Mucosa of descending colon (tissue), 3 donors: Measurements from ENCODE around the gene HNRNPUL1. TPM values are rescaled to one million over a fixed set of nuclear protein-coding genes. Genes with fewer than 3 reads are reported as not detected.
"Not testable (repeated sequence)": the region's sequence is repeated elsewhere in the genome, so short reads cannot be mapped to it uniquely, and the experiment has no call there.

Source experiments
- ATAC-seq: fragments of 200-7000 bp; cut with Tn5 transposase; one replicate; pipeline ENCODE4 v1.9.1; 2020; ENCODE audit warnings: mild to moderate bottlenecking, moderate library complexity
- DNase-seq, 3 donors: peaks; one replicate each; pipeline ENCODE4 v3.0.0-alpha.2; 2020
- H3K36me3 ChIP-seq: fragments of 200-600 bp; one replicate; pipeline ENCODE4 v1.8.0; 2021; ENCODE audit warnings: low read depth, mild to moderate bottlenecking
- H3K4me1 ChIP-seq: fragments of 200-600 bp; one replicate; pipeline ENCODE4 v1.8.0; 2021; ENCODE audit warnings: low read depth, mild to moderate bottlenecking
- H3K4me3 ChIP-seq: fragments of 200-600 bp; one replicate; pipeline ENCODE4 v1.8.0; 2021; ENCODE audit warnings: mild to moderate bottlenecking
- H3K9me3 ChIP-seq: fragments of 200-600 bp; one replicate; pipeline ENCODE4 v1.8.0; 2021; ENCODE audit warnings: mild to moderate bottlenecking
- intact Hi-C, 2 donors: fragments of 100-400 bp; cut with DNase I in 1 of 2; cut with micrococcal nuclease in 1 of 2; formaldehyde crosslinking; loops; one replicate each; pipeline versions ENCODE4 v1.11.0 to v1.11.1; 2022; cut with DNase I, micrococcal nuclease
- total RNA-seq, 3 donors: library from RNA; stranded (reverse); fragmentation: NEBNext Ultra II Directional in 2 of 3; extraction: Animal tissue kit (Norgen Biotek cat#: 25700) in 2 of 3; gene quantifications; one replicate each; pipeline versions ENCODE4 v1.2.1 to v1.2.4, GENCODE V29; 2021 to 2023
- TF ChIP-seq, protein P1 (sequence below): fragments of 200-600 bp; IDR thresholded peaks from one replicate; pipeline ENCODE4 v1.8.0; 2022; ENCODE audit warnings: antibody characterized with exemption, mild to moderate bottlenecking
- donor health status: DM: no; HTN: no; CAD: no; lungs with moderate emphysema.
- donor health status: DM: no; HTN: no; CAD: no.
- donor health status: DM: no; HTN: yes; CAD: no.

The HNRNPUL1 gene
- total RNA-seq, 3 donors from 2014 or later: 155 to 234 (median 190) TPM

DNA sequence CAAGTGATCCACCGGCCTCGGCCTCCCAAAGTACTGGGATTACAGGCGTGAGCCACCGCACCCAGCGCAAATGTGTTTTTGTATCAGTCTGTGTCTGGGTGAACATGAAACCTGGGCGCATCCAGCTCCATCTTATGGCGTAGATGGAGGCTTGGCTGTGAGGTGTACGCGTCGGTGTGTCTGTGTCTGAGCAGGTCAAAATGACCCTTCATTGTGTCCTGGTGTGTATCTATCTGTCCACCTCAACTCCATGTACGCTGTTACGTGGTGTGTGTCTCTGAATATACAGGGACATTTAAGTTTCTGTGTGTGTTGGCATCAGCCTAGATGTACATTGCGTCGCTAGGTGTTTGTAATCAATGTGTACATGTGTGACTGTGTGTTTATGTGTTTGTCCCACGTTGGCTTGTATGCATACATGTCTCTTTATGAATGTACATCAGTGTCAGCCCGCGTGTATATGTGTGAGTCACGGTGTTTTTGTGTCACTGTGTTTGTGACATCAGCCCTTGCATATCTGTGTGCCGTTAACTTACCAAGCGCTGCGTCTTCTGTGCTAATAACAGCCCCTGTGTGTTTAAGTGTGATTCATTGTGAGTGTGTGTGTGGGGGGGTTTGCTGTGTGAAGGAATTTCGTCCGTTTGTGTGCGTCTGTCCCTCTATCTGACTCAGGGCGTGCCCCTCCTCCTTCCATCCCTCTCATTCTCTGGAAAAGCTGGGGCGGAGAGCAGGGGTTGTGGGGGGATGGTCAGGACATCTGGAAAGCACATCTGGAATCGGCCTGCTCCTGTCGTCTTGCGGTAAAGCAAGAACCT lies 38.7 kb upstream of the HNRNPUL1 start:
- intact Hi-C loops: no loop called here
- Histone ChIP-seq H3K4me1 (peaks cover 6% of the 10 kb centered on the region), H3K4me3 (no peak overlapping the region), H3K36me3 (no peaks in the 10 kb centered on the region), H3K9me3 (no peaks in the 10 kb centered on the region)
- TF ChIP-seq, protein P1, sequence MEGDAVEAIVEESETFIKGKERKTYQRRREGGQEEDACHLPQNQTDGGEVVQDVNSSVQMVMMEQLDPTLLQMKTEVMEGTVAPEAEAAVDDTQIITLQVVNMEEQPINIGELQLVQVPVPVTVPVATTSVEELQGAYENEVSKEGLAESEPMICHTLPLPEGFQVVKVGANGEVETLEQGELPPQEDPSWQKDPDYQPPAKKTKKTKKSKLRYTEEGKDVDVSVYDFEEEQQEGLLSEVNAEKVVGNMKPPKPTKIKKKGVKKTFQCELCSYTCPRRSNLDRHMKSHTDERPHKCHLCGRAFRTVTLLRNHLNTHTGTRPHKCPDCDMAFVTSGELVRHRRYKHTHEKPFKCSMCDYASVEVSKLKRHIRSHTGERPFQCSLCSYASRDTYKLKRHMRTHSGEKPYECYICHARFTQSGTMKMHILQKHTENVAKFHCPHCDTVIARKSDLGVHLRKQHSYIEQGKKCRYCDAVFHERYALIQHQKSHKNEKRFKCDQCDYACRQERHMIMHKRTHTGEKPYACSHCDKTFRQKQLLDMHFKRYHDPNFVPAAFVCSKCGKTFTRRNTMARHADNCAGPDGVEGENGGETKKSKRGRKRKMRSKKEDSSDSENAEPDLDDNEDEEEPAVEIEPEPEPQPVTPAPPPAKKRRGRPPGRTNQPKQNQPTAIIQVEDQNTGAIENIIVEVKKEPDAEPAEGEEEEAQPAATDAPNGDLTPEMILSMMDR: no peak
- DNase-seq (peak in 2 of 3 donors; percentile 52 to 62), ATAC-seq (peak; percentile 55)

DNA sequence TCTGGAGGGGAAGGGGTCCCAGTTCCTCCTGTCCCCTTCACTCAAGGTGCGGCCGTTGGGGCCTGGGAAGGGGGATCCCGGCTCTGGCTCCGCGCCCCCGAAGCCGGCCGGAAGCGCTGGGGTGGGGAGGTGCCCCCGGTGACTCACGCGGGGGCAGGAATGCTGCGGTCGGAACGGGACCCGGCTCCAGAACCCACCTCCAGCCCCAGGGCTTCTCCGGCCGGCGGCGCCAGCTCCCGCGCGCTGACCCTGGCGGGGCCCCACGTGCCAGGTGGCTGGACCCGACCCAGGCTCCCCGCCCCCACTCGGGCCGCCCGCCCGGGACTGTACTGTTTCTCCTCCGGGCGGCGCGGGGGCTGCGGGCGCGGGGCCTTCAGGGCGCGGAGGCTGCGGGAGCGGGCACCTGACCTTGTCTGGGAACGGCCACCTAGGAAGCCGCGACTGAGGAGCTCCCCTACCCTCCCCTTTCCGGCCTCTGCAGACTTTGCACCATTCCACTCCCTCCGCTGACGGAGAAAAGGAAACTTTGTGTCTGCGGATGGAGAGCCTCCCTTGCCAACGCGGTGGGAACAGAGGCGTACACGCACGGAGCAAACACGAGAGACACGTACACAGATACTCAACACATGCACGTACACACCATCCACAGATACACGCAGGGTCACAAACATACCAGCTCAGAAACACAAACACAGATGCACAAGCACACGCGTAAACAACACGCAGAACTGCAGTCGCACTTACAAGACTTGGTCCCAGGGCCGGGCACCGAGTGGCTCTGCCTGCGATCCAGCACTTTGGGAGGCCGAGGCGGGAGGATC lies 37.9 kb upstream of the HNRNPUL1 start:
- H3K4me3 ChIP-seq: no peak overlapping the region
- DNase-seq (peak; percentile 71 to 78 (median 71)), ATAC-seq (peak; percentile 87)
- H3K4me1 ChIP-seq: peaks cover 6% of the 10 kb centered on the region
- TF ChIP-seq, protein P1: no peak
- no peaks in the 10 kb centered on the region for H3K36me3 ChIP-seq
- intact Hi-C loops: no loop called here
- no peaks in the 10 kb centered on the region for H3K9me3 ChIP-seq

DNA sequence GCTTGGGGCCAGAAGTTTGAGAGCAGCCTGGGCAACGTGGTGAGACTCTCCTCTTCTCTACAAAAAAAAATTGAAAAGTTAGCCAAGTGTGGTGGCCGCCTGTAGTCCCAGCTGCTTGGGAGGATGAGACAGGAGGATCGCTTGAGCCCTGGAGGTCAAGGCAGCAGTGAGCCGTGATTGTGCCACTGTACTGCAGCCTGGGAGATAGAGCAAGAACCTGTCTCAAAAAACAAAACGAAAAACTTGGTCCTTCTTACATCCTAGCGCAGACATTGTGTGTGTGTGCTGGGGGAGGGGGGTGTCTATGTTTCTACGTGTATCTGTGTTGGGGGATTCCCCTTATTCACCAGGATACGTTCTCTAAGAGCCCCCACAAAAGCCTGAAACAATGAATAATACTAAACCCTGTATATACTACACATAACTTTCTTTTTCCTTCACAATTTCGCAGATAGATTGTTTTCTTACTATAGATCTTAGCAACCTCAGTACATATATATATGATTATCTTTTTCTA lies 37.2 kb upstream of the HNRNPUL1 start:
- peaks cover 6% of the 10 kb centered on the region for H3K4me1 ChIP-seq
- no peaks in the 10 kb centered on the region for H3K36me3 ChIP-seq
- DNase-seq (no peak), ATAC-seq (peak; percentile 2)
- TF ChIP-seq, protein P1: no peak
- no peaks in the 10 kb centered on the region for H3K9me3 ChIP-seq
- H3K4me3 ChIP-seq: no peak overlapping the region
- intact Hi-C loops: no loop called here

DNA sequence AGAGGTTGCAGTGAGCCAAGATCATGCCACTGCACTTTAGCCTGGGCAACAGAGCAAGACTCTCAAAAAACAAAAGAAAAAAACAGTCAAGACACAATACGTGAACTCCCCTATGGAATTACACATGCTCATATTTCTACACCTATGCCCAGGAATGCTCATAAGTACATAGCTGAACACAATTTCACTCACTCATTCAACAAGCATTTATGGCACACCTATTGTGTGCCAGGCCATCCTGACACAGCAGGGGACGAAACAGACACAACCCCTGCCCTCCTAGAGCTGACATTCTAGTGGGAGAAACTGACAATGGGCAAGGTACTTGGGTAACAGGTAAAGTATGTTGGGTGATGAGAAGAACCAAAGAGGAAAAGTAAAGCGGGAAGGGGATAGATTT lies 35.7 kb upstream of the HNRNPUL1 start:
- TF ChIP-seq, protein P1: no peak
- intact Hi-C loops: no loop called here
- DNase-seq: no peak

DNA sequence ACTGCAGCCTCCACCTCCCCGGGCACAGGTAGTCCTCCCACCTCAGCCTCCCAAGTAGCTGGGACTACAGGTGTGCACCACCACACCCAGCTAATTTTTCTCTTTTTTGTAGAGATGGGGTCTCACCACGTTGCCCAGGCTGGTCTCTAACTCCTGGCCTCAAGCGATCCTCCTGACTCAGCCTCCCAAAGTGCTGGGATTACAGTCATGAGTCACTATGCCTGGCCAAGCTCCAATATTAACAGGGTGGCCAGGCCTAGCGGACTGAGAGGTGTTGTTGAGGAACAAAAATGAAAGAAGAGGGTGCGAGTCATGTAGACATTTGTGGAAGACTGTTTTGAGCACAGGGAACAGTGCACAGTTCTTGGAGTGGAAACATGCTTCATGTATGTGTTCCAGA lies 34.8 kb upstream of the HNRNPUL1 start:
- intact Hi-C loops, DNase-seq, ATAC-seq: not testable (repeated sequence)

More for the DNA sequence above, 35.7 kb upstream of the HNRNPUL1 start:
- peaks cover 4% of the 10 kb centered on the region for H3K4me1 ChIP-seq
- H3K9me3 ChIP-seq: no peaks in the 10 kb centered on the region
- ATAC-seq: no peak
- H3K36me3 ChIP-seq: no peaks in the 10 kb centered on the region
- no peak overlapping the region for H3K4me3 ChIP-seq

More for the DNA sequence above, 34.8 kb upstream of the HNRNPUL1 start:
- not testable (repeated sequence) for H3K9me3 ChIP-seq, H3K4me3 ChIP-seq, H3K36me3 ChIP-seq, H3K4me1 ChIP-seq
